Measurements from ENCODE around the gene COL12A1.

Gene COL12A1

DNA sequence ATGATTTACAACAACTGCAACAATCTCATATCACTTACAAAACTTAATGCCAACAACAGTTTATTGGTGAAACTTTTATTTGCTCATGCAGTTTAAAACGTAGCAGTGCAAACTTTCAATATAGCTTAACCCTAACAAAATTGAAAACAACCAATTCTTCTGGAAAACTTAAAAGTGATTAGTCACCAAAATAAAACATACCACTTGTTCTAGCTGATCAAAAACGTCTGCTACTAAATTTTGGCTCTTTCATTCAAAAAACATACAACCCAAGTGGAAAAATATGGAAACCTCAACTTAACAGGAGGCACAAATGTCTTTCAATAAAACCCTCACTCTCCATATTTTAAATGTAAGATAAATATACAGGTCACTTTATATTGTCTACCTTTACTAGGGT is 39.6 kb downstream of the COL12A1 start:
- DNase-seq (ENCODE audit: low read depth in 1 of 2, low spot score in 1 of 2), result no peak
- TF ChIP-seq POLR2AphosphoS5 (IDR thresholded peaks at IDR 0.05; ENCODE audit: low read depth) (no peak), GABPA (IDR thresholded peaks at IDR 0.05; ENCODE audit: low read depth) (no peak), SPI1 (IDR thresholded peaks at IDR 0.05; ENCODE audit: borderline replicate concordance, low read depth) (no peak)
- TF ChIP-seq, protein P1, sequence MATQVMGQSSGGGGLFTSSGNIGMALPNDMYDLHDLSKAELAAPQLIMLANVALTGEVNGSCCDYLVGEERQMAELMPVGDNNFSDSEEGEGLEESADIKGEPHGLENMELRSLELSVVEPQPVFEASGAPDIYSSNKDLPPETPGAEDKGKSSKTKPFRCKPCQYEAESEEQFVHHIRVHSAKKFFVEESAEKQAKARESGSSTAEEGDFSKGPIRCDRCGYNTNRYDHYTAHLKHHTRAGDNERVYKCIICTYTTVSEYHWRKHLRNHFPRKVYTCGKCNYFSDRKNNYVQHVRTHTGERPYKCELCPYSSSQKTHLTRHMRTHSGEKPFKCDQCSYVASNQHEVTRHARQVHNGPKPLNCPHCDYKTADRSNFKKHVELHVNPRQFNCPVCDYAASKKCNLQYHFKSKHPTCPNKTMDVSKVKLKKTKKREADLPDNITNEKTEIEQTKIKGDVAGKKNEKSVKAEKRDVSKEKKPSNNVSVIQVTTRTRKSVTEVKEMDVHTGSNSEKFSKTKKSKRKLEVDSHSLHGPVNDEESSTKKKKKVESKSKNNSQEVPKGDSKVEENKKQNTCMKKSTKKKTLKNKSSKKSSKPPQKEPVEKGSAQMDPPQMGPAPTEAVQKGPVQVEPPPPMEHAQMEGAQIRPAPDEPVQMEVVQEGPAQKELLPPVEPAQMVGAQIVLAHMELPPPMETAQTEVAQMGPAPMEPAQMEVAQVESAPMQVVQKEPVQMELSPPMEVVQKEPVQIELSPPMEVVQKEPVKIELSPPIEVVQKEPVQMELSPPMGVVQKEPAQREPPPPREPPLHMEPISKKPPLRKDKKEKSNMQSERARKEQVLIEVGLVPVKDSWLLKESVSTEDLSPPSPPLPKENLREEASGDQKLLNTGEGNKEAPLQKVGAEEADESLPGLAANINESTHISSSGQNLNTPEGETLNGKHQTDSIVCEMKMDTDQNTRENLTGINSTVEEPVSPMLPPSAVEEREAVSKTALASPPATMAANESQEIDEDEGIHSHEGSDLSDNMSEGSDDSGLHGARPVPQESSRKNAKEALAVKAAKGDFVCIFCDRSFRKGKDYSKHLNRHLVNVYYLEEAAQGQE (IDR thresholded peaks at IDR 0.05; ENCODE audit: insufficient replicate concordance, low read depth), result no peak
- TF ChIP-seq, protein P2, sequence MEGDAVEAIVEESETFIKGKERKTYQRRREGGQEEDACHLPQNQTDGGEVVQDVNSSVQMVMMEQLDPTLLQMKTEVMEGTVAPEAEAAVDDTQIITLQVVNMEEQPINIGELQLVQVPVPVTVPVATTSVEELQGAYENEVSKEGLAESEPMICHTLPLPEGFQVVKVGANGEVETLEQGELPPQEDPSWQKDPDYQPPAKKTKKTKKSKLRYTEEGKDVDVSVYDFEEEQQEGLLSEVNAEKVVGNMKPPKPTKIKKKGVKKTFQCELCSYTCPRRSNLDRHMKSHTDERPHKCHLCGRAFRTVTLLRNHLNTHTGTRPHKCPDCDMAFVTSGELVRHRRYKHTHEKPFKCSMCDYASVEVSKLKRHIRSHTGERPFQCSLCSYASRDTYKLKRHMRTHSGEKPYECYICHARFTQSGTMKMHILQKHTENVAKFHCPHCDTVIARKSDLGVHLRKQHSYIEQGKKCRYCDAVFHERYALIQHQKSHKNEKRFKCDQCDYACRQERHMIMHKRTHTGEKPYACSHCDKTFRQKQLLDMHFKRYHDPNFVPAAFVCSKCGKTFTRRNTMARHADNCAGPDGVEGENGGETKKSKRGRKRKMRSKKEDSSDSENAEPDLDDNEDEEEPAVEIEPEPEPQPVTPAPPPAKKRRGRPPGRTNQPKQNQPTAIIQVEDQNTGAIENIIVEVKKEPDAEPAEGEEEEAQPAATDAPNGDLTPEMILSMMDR (IDR thresholded peaks at IDR 0.05; ENCODE audit: insufficient read depth, low read length), result no peak
- Histone ChIP-seq H3K4me3 (replicated peaks; ENCODE audit: insufficient read depth, low read length) (no peak overlapping the region), H3K27ac (replicated peaks) (no peak overlapping the region), H3K27me3 (ENCODE audit: insufficient read depth, poor library complexity, severe bottlenecking) (no peaks in the 10 kb centered on the region)

DNA sequence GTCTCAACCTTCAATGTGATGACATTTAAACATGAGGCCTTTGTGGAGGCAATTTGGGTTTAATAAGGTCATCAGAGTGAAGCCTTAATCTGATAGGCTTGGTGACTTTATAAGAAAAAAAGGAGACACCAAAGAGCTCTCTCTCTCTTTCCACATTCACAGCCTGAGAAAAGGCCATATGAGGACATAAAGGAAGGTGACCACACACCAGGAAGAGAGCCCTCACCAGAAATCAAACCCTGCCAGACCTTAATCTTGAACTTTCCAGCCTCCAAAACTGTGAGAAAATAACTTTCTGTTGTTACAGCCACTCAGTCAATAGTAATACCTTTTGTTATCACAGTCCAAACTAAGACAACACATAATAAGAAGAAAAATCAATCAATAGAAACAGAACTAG is 47.7 kb downstream of the COL12A1 start:
- TF ChIP-seq, protein P1 (IDR thresholded peaks at IDR 0.05; ENCODE audit: insufficient replicate concordance, low read depth), result no peak
- TF ChIP-seq SPI1 (IDR thresholded peaks at IDR 0.05; ENCODE audit: borderline replicate concordance, low read depth), result no peak
- TF ChIP-seq POLR2AphosphoS5 (IDR thresholded peaks at IDR 0.05; ENCODE audit: low read depth), result no peak
- Histone ChIP-seq H3K4me3 (replicated peaks; ENCODE audit: insufficient read depth, low read length) (no peak overlapping the region), H3K27ac (replicated peaks) (no peak overlapping the region), H3K27me3 (ENCODE audit: insufficient read depth, poor library complexity, severe bottlenecking) (peaks cover 4% of the 10 kb centered on the region)
- no peak for DNase-seq (ENCODE audit: low read depth in 1 of 2, low spot score in 1 of 2)

DNA sequence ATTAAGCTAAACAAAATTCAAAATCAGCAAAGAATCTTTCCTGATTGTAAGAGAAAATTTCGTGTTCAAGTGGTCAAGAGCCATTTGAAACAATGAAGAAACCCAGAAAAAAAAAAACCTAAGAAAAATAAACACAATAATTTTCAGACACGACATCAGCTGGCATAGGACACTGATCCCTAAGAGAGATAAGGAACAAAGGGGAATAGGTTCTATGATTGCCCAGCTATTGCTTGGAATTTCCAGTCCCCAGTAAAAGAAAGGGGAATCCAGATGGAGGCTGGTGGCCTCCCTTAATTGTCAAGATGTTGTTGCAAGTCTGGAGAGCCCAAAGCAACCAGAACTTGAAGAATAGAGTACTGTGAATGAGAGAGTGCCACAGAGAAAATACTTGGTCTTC is 48.5 kb downstream of the COL12A1 start:
- no peak for DNase-seq (ENCODE audit: low read depth in 1 of 2, low spot score in 1 of 2)
- Histone ChIP-seq H3K4me3 (replicated peaks; ENCODE audit: insufficient read depth, low read length) (no peak overlapping the region), H3K27ac (replicated peaks) (no peak overlapping the region), H3K27me3 (ENCODE audit: insufficient read depth, poor library complexity, severe bottlenecking) (peaks cover 4% of the 10 kb centered on the region)
- TF ChIP-seq, protein P2 (IDR thresholded peaks at IDR 0.05; ENCODE audit: insufficient read depth, low read length), result no peak
- TF ChIP-seq SPI1 (IDR thresholded peaks at IDR 0.05; ENCODE audit: borderline replicate concordance, low read depth) (no peak), POLR2AphosphoS5 (IDR thresholded peaks at IDR 0.05; ENCODE audit: low read depth) (no peak), GABPA (IDR thresholded peaks at IDR 0.05; ENCODE audit: low read depth) (no peak)
- TF ChIP-seq, protein P1 (IDR thresholded peaks at IDR 0.05; ENCODE audit: insufficient replicate concordance, low read depth), result no peak

Data from HL-60 (cell line).